HG03469 (cell line): Measurements from ENCODE around the gene AATK.

ENCODE experiments used
- ATAC-seq: cut with Tn5 transposase; IDR thresholded peaks from one replicate; pipeline ENCODE4 v1.9.1; 2021; ENCODE audit warnings: mild to moderate bottlenecking, moderate library complexity, moderate number of reproducible peaks; ENCODE audit not compliant: unreplicated experiment

The AATK gene

DNA sequence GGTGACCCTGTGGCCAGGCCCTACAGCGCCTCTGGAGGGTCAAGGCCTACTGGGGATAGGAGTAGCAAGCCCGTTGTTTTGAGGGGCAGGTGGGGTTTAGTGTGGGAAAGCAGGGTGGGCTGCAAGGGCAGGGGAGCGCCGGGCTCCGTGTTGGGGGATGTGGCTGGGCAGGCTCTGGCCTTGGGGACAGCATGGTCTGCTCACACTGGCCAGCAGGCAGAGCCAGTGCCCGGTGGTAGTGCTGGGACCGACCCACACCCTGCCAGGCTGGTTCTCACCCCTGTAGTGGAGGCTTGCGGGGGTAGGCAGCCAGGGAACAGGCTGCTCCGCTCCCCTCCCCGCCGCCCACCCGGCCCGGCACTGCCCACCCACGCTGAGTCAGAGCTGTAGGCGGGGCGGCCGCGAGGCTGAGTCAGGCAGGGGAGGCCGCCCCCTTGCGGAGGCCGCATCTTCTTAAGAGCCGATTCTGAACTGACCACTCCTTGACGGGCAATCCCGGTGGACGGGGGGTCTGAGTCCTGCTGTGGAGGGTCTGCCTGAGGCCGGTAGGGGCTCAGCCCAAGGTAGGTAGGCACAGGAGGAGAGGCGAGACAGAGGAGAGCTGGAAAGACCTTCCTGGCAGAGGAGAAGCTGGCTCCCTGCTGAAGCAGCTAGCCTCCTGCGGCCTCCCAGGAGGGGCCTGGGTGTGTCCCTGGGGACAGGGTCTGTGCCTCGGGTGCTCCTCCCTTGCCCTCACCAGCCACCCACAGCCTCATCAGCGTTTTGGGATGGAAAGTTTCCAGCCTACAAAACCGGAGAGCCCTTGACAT, 68.7 kb downstream of the AATK start:
- no peak for ATAC-seq

DNA sequence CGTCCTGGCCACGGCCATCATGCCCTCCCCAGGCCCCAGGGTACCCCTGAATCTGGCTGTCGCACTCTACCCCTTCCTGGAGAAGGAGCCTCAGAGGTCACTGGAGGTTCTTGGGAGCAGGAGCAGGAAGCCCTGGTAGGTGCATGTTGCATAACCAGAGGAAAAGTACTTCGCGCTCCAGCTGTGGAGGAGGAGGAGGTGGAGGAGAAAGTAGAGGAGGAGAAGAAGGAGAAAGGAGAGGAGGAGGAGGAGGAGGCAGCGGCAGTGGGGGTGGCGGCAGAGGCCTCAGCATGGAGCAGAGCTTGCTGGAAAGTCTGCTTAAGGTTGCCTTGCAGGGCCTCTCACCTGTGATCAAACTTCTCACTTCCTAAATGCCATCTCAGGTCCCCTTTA, 69.3 kb downstream of the AATK start:
- ATAC-seq = no peak

DNA sequence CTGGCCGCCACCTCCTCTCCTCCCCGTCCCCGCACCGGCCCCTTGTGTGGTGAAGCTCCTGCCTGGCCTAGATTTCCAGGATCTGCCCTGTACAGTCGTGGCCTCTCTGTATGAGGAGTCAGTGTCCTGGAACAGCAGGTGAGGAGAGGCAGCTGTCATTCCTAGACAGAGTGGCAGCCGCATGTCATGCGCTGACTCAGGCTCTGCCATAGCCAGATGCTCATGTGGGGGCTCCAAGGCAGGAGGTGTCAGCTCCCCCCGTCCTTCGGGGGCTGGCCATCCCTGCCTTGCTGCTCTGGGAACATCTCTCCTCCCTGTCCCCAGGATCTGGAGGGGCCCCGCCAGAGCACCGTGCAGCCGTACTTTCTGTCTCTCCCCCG, 70.6 kb downstream of the AATK start:
- ATAC-seq = no peak

DNA sequence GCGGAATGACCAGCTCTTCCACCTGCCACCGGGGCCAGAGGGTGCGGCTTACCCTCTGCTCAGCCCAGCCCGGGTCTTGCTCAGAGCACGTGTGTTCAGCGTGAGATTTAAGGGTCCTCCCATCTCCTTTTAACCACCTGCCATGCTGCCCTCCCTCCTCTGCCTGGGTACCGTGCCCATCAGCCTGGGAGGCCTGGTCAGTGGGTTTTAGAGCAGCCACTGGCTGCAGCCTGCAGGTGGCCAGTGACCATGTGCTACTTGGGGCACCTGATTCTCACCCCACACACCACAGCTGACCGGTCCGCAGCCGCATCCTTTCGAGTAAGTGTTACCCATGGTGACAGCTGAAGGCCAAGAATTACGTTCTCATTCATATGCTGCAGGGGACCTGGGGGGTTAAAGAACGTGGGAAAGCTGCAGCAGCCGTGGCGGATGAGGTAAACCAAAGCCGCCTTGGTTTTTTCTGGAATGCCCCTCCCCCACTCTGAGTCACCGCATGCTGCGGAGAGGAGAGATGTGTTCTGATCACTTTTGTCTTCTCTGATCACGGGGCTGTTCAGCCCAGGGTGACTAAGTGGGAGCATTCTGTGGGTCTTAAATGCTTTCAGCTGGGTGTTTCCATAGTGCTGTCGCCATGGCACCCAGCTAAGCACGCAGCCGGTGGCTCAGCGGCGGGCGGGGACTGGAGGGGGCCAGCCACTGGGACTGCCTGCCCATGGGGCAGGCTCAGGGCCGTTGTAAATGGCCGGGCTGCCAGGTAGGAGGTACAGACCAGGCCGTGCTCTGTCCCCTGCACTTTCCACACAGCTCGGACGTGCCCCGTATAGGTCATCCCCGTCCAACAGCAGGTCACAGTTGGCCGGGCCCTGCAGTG, 71.3 kb downstream of the AATK start:
- ATAC-seq = no peak

DNA sequence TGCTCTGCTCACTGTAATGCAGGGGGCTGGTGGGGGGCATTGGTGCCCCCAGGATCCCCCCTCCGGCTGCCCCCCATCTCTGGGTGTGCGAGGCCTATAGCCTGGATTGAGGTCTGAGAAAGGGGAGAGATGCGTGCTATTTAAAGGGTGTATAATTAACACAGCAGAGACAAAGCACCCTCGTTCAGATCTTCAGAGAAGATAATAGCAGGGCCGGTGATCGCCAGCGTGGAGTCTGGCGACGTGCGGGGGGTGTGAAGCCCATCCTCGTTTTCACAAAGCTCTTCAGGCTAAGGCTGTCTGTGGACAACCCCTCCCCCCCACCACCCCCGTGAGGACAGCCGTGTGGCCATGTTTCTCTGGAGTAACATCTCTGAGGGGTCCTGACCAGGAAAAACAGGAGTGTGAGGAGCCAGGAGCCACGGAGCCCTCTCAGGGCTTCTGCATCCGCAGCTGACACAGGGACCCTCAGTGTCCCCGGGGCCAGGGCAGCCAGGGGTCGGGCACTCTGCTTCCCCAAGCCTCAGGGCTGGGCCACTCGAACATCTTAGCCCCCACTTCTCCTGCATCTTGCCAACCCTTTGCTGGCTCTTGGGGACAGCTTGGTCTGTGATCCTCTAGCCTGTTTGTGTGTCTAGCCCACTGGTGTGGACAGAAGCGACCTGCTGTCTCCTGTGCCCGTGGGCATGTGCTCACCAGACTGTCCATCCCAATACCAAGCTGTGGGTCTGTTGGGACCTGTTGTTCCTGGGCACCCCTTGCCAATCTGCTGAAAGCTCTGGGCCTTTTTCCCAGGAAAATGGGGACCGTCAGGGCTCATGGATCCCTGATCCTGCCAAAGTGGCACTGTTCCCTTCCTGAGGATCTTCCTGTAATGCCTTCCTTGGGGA, 72.2 kb downstream of the AATK start:
- ATAC-seq = no peak

DNA sequence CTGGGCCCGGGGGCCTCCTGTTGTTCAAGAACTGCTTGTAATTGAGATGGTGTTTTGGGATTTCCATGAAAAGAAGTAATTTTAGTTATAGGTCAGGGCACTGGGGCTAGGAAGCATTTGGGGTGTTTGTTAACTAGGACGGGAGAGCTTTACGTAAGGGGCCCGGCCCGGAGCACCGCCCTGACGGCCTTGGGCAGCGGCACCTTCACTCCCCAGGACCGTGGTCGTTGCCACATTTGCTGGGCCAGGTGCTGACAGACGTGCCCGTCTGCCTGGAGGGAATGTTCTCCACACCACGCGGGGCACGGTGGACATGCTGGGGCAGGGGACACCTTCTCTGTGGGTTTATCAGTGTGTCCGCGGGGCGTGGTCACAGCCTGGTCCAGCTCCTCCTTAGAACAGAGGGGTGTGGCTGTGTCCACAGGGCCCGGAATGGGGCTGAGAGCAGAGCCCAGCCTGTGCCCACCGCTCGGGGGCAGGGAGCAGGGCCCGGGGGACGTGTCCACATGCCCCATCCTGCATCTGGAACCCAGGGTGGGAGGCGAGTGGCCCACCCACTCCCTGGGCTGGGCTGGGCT, 73.4 kb downstream of the AATK start:
- ATAC-seq = no peak

DNA sequence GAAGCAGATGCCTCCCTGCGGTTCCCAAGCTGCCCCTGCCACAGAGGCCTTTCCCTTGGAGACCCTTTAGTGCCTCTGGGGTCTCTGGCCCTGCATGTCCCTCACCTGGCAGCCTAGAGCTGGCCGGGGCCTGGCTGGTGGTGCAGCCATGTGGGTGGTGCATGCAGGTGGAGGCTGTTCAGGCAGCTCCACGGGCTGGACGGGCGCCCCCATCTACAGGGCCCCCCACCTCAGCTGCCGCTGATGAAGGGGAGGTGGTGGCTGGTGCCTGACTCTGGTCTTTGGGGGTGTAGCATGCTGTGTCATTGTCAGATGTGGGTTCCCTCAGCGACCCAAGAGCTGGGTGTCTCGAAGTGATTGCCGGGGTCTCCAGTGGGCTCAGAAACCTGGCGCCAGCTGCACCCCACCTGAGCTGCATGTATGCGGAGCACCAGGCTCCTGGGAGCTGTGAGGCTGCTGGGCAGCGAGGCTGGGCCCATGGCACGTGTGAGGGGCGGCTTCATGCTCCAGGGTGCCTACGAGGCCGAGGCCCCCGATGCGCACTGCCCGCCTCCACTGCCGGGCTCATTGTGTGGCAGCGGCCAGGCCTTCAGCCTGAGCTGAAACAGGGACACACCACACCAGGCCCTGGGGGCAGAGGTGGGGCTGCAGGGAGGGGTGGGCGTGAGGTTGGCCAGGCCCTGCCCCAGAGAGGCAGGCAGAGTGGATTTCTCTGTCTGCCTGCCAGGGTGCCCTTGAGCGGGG, 74.1 kb downstream of the AATK start:
- no peak for ATAC-seq

DNA sequence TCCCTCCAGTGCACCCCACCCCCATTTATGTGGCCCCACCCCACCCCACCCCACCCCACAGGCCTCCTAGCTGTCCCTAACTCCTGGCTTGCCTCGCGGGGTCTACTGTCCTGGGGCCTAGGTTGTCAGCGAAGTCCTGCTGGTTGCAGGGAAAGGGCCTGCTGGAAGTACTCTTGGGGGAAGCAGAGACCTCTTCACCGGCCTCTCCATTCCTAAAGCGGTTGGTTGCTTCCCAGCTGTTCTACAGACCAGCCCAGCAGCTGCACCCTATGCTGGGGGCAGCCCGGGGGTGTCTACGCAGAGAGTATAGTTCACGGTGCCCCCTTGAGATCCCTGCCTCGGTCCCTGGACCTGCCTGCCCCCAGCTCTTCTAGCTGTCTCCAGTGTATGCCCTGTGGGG, 74.9 kb downstream of the AATK start:
- ATAC-seq = no peak

DNA sequence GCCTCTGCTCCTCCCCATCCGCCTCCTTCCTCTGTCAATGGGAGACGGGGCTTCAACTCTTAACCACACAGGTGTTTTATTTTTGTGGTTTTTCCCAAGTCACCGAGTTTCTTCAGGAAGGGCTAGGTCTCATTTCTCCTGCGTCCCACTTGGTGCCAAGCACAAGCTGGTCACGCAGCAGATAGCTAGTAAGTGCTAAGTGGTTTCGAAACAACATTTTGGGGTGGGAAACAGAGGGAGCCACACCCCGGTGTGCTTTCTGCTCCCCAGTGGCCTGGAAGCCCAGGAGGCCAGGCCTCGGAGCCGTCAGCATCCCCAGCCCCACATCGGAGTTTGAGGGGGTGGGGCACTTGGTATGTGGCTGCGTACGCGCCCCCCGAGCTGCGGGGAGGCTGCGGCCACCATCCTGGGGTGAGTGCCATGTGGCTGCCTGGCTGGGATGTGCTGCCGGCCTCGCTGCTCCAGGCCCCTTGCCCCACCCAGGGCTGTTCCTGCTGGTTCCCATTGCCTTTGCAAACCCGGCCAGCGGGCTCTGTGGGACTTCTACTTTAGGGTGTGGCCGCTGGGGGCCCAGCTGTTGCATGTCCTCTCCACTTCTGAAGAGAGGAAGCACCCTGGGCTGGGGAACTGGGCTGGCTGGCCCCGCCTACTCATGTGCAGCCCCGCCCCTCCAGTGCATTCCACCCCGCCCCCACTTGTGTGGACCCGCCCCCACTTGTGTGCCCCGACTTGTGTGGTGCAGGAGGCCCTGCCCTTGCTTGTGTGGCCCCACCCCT, 75.5 kb downstream of the AATK start:
- no peak for ATAC-seq

DNA sequence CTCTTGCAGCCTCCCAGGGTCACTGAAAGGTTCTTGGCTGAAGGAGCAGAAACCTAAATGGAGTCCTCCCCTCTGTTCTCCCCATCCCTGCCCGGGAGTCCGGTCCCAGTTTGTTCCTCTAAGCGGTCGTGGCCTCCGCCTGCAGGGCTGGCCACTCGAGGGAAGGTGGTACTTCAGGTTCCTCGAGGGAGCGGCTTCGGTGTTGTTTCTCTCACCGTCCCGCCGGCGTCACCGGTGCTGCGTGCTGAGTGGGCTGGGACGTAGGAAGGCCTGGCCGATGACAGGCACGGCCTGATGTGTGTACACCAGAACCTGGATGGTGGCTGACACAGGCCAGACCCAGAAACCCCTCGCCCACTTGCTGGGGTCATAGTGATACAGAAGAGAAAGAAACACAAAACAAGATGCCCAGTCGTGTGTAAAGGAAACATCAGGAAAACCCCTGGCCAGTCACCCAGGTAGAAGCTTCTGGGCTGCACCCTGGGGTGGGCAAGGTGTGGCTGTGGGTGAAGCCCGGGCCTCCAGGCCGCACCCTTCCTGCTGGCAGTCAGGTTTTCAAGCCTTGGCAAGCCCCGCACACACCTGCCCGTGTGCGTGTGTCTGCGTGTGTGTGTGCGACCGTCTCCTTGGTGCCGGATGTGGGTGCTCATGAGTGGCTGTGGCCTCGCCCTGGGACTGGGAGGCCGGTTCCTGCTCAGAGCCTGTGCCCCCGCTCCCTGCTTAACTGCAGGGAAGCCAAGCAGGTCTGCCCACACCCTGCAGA, 79.1 kb downstream of the AATK start:
- no peak for ATAC-seq

DNA sequence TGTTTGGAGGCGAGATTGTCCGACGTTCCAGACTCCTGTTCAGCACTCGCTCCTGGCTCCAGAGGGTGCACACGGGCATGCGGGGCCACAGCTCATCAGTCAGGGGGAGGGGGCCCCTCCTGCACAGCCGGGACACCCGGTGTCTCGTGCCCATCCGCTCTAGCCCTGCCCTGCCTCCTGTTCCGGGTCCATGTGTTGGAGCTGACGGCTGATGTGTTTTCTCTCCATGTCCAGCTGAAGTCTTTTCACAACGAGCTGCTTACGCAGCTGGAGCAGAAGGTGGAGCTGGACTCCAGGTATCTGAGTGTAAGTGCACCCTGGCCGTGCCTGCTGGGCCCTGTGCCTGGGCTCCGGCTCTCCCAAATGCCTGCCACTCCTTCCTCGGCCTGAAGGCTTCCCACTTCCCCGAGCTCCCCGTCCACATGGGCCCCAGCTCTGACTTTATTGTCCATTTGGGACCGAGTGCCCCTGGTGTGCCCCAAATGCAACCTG, 80.6 kb downstream of the AATK start:
- no peak for ATAC-seq

DNA sequence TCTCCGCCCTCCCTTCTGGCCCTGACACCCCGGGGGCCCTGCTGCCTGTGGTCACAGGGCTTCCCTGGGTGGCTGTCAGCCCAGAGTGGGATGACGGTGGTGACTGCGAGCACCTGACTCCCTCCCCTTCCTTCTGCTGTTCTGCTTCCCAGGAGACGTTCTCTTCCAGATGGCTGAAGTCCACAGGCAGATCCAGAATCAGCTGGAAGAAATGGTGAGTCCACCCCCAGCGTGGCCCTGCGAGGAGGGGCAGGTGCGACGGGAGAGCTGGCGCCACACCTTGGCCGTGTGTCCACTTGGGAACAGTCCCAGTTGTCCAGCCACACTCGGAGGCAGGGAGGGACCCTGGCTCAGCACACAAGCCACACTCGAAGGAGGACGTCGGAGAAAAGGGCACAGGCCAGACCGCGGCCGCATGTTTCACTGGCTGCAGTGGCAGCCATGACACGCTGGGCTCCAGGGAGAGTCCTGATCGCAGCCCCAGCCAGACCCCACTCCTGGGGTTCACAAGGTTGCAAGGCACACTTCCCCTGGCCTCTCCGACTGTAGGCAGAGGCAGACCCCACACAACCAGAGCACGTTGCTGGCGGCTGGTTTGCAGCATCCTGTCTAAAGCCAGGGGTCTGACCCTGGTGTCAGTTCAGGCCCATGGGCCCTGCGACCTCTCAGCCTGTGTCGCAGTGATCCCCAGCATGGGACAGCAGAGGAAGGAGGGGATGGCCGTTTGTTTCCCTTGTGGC, 81.2 kb downstream of the AATK start:
- no peak for ATAC-seq

DNA sequence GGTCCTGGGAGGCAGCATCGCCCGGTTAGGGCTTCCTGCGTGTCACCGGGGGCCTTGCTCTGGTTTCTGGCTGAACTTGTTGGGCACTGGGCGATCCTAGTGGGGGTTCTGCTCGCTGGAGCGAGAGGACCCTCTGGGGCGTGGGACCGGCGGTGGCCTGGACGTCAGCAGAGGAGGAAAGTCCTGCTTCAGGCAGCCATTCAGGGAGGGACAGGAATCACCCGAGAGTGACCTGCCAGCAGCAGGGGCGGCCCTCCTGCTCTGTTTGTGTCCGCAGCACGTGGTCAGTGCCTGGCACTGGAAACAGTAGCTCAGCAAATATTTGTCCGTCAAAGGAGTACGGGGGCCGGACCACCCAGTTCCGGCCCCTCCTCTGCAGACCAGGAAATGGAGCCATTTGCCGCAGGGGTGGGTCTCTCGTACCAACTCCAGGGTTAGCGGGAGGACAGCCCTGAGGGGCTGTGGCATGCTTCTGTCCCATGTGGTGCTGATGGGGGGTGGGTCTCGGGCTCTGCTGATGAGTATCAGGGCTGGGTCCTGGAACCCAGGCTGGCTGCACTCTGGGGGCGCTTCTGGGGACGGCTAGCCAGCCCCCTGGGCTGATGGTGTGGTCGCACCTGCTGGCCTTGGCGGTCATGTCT, 82.8 kb downstream of the AATK start:
- ATAC-seq = no peak

DNA sequence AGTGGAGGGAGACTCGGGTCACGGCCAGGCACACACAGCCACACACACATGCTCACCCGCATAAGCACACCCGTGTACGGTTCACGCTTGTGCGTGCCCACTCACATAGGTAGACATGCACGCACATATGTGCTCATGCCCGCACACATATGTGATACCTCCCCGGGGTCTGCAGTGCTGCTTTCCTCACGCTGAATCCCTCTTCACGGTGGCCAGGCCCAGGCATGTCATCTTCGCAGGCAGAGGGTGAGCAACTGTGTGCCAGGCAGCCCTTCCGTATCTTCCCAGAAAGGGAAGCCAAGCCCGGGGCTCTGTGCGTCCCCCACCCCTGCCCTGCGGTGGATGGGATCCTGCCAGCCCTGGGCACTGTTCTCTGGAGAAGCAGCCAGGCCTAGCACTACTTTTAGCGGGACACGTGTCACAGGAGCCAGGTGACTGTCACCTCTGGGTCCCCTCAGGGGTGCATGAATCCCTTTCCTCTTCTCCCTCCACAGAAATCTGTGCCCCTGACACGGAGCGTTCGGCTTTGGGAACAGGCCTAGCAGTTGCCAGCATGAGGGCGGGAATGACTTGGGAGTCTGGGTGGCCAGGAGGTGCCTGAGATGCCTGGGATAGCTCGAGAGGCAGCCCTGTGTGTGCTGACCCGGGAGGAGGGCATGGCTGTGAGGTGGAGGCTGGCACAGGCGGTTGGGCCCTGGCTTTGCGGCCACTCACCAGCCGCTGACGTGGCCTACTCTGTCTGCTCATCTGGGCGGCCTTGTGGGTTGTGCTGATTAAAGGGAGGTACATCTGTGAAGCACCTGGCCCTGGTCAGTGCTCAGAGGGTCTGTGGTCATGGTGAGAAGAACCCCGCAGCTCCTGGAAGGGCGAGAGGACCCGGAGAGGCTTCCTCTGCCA, 83.6 kb downstream of the AATK start:
- no peak for ATAC-seq

DNA sequence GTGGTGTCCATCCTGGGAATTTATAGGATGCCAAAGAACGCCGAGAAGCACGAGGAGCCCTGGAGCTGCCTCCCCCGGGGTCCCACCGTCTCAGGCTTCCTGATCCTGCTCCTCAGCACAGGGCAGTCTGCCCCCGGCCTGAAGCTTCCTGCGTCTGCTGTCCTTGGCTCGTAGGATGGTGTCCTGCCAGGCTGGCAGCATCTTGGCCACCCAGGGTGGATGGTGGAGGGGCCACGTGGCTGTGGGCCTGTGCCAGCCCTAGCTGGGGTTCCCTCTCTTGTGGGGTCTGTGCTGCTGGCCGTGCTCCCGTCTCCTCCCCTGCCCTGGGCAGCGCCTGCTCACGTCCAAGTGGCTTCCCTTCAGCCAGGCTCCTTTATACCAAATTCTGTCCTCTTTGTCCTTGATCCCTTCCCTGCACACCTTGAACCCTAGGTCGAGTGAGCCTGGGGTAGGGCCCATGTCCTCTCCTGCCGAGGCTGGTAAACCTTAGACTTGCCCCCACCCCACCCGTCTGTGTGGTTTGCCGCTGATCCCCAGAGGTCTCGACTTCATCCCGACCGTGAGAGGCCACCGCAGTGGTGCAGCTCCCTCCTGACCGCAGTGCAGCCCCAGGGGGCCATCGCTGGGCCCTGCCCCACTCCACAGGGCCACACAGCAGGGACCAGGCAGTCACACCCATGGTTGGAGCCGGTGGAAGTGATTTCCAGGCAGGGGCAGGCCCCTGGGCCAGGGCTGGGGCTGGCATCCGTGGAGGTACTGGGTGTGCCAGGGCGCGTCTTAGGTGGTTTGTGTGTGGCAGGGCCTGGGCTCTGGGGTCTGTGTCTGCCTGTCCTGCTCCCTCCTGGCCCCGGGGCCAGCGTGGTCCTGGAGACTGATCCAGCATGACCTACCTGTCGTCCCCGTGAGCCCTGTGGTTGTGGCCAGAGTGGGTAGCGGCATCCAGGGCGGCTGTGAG, 84.5 kb downstream of the AATK start:
- ATAC-seq = no peak
